HepG2 (cell line): ENCODE data around the gene DPEP3. TPM values are rescaled to one million over a fixed set of nuclear protein-coding genes. Genes with fewer than 3 reads are reported as not detected.
"Not testable (repeated sequence)": the region's sequence is repeated elsewhere in the genome, so short reads cannot be mapped to it uniquely, and the experiment has no call there.

ENCODE experiments used
- ATAC-seq: fragments of 200-7000 bp; cut with Tn5 transposase; 3 replicates; pipeline ENCODE4 v1.9.1; 2020; ENCODE audit warnings: mild to moderate bottlenecking, moderate library complexity
- BruUV-seq: library from RNA; stranded (reverse); fragments of 400-500 nt; replicated peaks from 2 replicates; lab custom pipeline; 2021; lab: Mats Ljungman, UMichigan
- CTCF ChIA-PET: fragments of 300-600 bp; formaldehyde crosslinking; extraction: SDS; loops from one replicate; lab custom pipeline; 2021; ENCODE audit warnings: low total read pairs, inconsistent platforms, low intra/inter-chr PET ratio; lab: Yijun Ruan, JAX
- POLR2A ChIA-PET: fragments of 350-600 bp; sonication (Branson Sonifier 250); formaldehyde crosslinking; loops from one replicate; lab custom pipeline; 2020; ENCODE audit warnings: antibody characterized with exemption, inconsistent platforms; lab: Yijun Ruan, JAX
- DNase-seq: peaks from one replicate; pipeline ENCODE4 v3.0.0-alpha.2; 2015; ENCODE audit warnings: low spot score
- FAIRE-seq: peaks from 3 replicates; lab custom pipeline; 2011; peaks lifted over from hg19 to GRCh38; lab: Jason Lieb, UNC
- H2AFZ ChIP-seq: one replicate; pipeline ENCODE4 v1.6.1; 2011; ENCODE audit warnings: low read length, inconsistent platforms
- H3K27ac ChIP-seq: fragments of 300-600 bp; 3 replicates; pipeline ENCODE4 v1.8.0; 2011; ENCODE audit warnings: mixed run types, mild to moderate bottlenecking, mixed read lengths, low read length, inconsistent platforms; ENCODE audit not compliant: insufficient read depth; ENCODE audit errors: extremely low read length
- H3K27me3 ChIP-seq, 2 experiments: fragments of 200-600 bp in 1 of 2; 2 replicates in 1 of 2; 3 replicates in 1 of 2; pipeline versions ENCODE4 v1.6.0 to v1.8.0; 2011; ENCODE audit warnings: low read length in 2 of 2, mild to moderate bottlenecking in 2 of 2, moderate library complexity in 2 of 2, inconsistent platforms in 1 of 2; ENCODE audit not compliant: insufficient read depth in 2 of 2, control insufficient read depth in 1 of 2
- H3K36me3 ChIP-seq, 2 experiments: fragments of 200-600 bp in 1 of 2; replicated peaks in 1 of 2; 2 replicates in 1 of 2; 3 replicates in 1 of 2; pipeline versions ENCODE4 v1.5.1 to v1.8.0; 2011; ENCODE audit warnings: low read length in 2 of 2, inconsistent platforms in 1 of 2; ENCODE audit not compliant: insufficient read depth in 2 of 2, control insufficient read depth in 1 of 2
- H3K4me1 ChIP-seq: 2 replicates; pipeline ENCODE4 v1.5.1; 2012; ENCODE audit warnings: low read length, inconsistent platforms; ENCODE audit not compliant: insufficient read depth
- H3K4me2 ChIP-seq: 2 replicates; pipeline ENCODE4 v1.6.0; 2011; ENCODE audit warnings: low read depth, low read length, inconsistent platforms
- H3K4me3 ChIP-seq, 3 experiments: fragments of 200-600 bp in 1 of 3; sonication (generic), shearing (Covaris generic) in 1 of 3; replicated peaks in 1 of 3; 2 replicates each; pipeline ENCODE4 v1.5.1; 2011 to 2016; ENCODE audit warnings: low read length in 3 of 3, inconsistent platforms in 2 of 3, low read depth in 2 of 3, mild to moderate bottlenecking in 2 of 3, control low read depth in 1 of 3, mixed read lengths in 1 of 3; ENCODE audit not compliant: insufficient read depth in 1 of 3
- H3K79me2 ChIP-seq: one replicate; pipeline ENCODE4 v1.6.1; 2011; ENCODE audit warnings: low read length, inconsistent platforms; ENCODE audit not compliant: insufficient read depth
- H3K9ac ChIP-seq: 2 replicates; pipeline ENCODE4 v1.6.0; 2011; ENCODE audit warnings: mild to moderate bottlenecking, low read depth, low read length, inconsistent platforms; ENCODE audit not compliant: insufficient read depth
- H3K9me3 ChIP-seq: 2 replicates; pipeline ENCODE4 v1.5.1; 2012; ENCODE audit warnings: mild to moderate bottlenecking, low read length
- H4K20me1 ChIP-seq: 2 replicates; pipeline ENCODE4 v1.6.0; 2011; ENCODE audit warnings: inconsistent platforms, mild to moderate bottlenecking, low read length, moderate library complexity; ENCODE audit not compliant: insufficient read depth
- AKAP8 ChIP-seq: sonication (generic); formaldehyde crosslinking; IDR thresholded peaks from 2 replicates; pipeline ENCODE4 v1.5.1; 2020; ENCODE audit warnings: mild to moderate bottlenecking, missing genetic modification reagents
- FOXA1 ChIP-seq, 2 experiments: fragments of 450-650 bp in 1 of 2; sonication (generic) in 1 of 2; formaldehyde crosslinking in 1 of 2; IDR thresholded peaks; 2 replicates each; pipeline versions ENCODE4 v1.4.0 to v1.6.1; 2016 to 2020; ENCODE audit warnings: missing genetic modification reagents in 1 of 2
- FOXO4 ChIP-seq: sonication (generic); formaldehyde crosslinking; conservative IDR thresholded peaks from 2 replicates; pipeline ENCODE4 v1.8.1; 2023; ENCODE audit warnings: missing genetic modification reagents
- MAFF ChIP-seq: IDR thresholded peaks from 2 replicates; pipeline ENCODE4 v1.6.1; 2011; ENCODE audit warnings: low read depth, low read length, improper control_type of control experiment
- NFE2 ChIP-seq: sonication (generic); formaldehyde crosslinking; IDR thresholded peaks from 2 replicates; pipeline ENCODE4 v1.4.0; 2020; ENCODE audit warnings: missing genetic modification reagents
- TARDBP ChIP-seq: sonication (generic); formaldehyde crosslinking; IDR thresholded peaks from 2 replicates; pipeline ENCODE4 v1.8.0; 2022; ENCODE audit warnings: mild to moderate bottlenecking, missing genetic modification reagents
- TRIM24 ChIP-seq: sonication (generic); formaldehyde crosslinking; IDR thresholded peaks from 2 replicates; pipeline ENCODE4 v1.8.0; 2022; ENCODE audit warnings: mild to moderate bottlenecking, missing genetic modification reagents
- ZBTB42 ChIP-seq: sonication (generic); formaldehyde crosslinking; IDR thresholded peaks from 2 replicates; pipeline ENCODE4 v1.5.0; 2020; ENCODE audit warnings: mild to moderate bottlenecking, missing genetic modification reagents
- ZNF121 ChIP-seq: sonication (generic); formaldehyde crosslinking; IDR thresholded peaks from 2 replicates; pipeline ENCODE4 v1.5.0; 2020; ENCODE audit warnings: mild to moderate bottlenecking, missing genetic modification reagents
- ZNF362 ChIP-seq: sonication (generic); formaldehyde crosslinking; IDR thresholded peaks from 2 replicates; pipeline ENCODE4 v1.4.0; 2020; ENCODE audit warnings: missing genetic modification reagents, mild to moderate bottlenecking, borderline replicate concordance
- ZNF589 ChIP-seq: sonication (generic); formaldehyde crosslinking; conservative IDR thresholded peaks from 2 replicates; pipeline ENCODE4 v1.8.0; 2022; ENCODE audit warnings: mild to moderate bottlenecking, moderate library complexity, missing genetic modification reagents
- WGBS: methylation state at CpG from one replicate; pipeline ENCODE4 v1.1.6; 2017; ENCODE audit warnings: low lambda C conversion rate; 5-methylcytosine and 5-hydroxymethylcytosine counted together
- in situ Hi-C: cut with HindIII; loops from 2 replicates; pipeline ENCODE4 v1.10.0; 2017; ENCODE audit warnings: low pct_unique_long_range_greater_than_20kb; ENCODE audit not compliant: extremely low pct_ligation_motif_present
- intact Hi-C: fragments of 100-400 bp; cut with micrococcal nuclease; formaldehyde crosslinking; loops from one replicate; pipeline ENCODE4 v1.10.0; 2022; ENCODE audit not compliant: unreplicated experiment
- polyA plus RNA-seq, 8 experiments: library from polyadenylated mRNA; depleted of rRNA in 3 of 8; stranded (reverse) in 7 of 8; unstranded in 1 of 8; fragments of >200 nt; fragmentation: Illumina TruSeq in 4 of 8; extraction: Trizol in 4 of 8; gene quantifications; 2 replicates each; pipeline versions ENCODE4 v1.2.1 to v1.2.3, GENCODE V29; 2011 to 2016; ENCODE audit warnings: low read depth in 4 of 8, missing spikeins in 1 of 8, mixed read lengths in 1 of 8; ENCODE audit not compliant: insufficient read depth in 1 of 8
- total RNA-seq, 5 experiments: library from RNA; depleted of rRNA; stranded (reverse); fragments of >200 nt; fragmentation: Illumina TruSeq; extraction: Trizol; gene quantifications; 2 replicates each; pipeline ENCODE4 v1.2.3, GENCODE V29; 2016; ENCODE audit warnings: low read depth in 1 of 5

Gene DPEP3
- total and polyA plus RNA-seq, 2 of the 13 experiments (the other 11 are each of a cell fraction or from before 2014, with no cell fraction given) = not detected

GRCh38 chr16:67939507-67940445 lies 40.5 kb downstream of the DPEP3 start (continued):
- no peak for TF ChIP-seq TARDBP (CRISPR knock-in tag)
- TF ChIP-seq FOXA1 (IDR thresholded peaks at IDR 0.05) = no peak
- TF ChIP-seq FOXA1 (CRISPR knock-in tag; IDR thresholded peaks at IDR 0.05) = no peak
- TF ChIP-seq MAFF = no peak
- peak; percentile 87 for TF ChIP-seq AKAP8 (CRISPR knock-in tag)
- TF ChIP-seq NFE2 = no peak
- no peak for TF ChIP-seq TRIM24 (CRISPR knock-in tag)
- no peak for TF ChIP-seq ZNF589 (CRISPR knock-in tag)
- TF ChIP-seq ZBTB42 = no peak

GRCh38 chr16:67937713-67938112 lies 42.6 kb downstream of the DPEP3 start:
- Histone ChIP-seq H4K20me1 (peaks cover 13% of the 10 kb centered on the region; the same call in 1 of the 2 replicates), H3K79me2 (peaks cover 24% of the 10 kb centered on the region), H3K4me1 (peaks cover 48% of the 10 kb centered on the region)
- H3K4me2 ChIP-seq, intact Hi-C loops, H3K9me3 ChIP-seq, H3K27me3 ChIP-seq, DNase-seq, CTCF ChIA-PET, BruUV-seq: not testable (repeated sequence)
- 96% methylated on average over 5 of the region's 5 CpGs for WGBS
- POLR2A ChIA-PET = interaction anchor here (0.7 to 4.6 kb wide), 5 partner anchors 9 to 176 kb away, joined by 3 to 36 read pairs (median 5); partner anchors contain the start of genes DDX28, DPEP2 and DUS2
- TF ChIP-seq ZNF362 (peak; percentile 51; the same call in 1 of the 2 replicates), ZNF121 (CRISPR knock-in tag) (peak; percentile 92; the same call in 1 of the 2 replicates), FOXO4 (CRISPR knock-in tag) (0 out of 2 replicates have a peak, but pooled peaks have one; percentile 10)
- TF ChIP-seq, all 625 proteins: peak for 3; not testable (repeated sequence) for 622
- not testable (repeated sequence) for H3K27ac ChIP-seq, H3K9ac ChIP-seq, H3K4me3 ChIP-seq, ATAC-seq, FAIRE-seq, H2AFZ ChIP-seq
- peaks cover 6 to 11% of the 10 kb centered on the region in 2 experiments; a peak in 4 of 5 replicates for H3K36me3 ChIP-seq
- in situ Hi-C loops = loop anchor here (10.0 kb wide), 1 partner anchor 273 kb away; the partner anchor contains the start of genes ACD, C16orf86, ENKD1 and PARD6A
